ENCODE data around the gene AHCYL2.

GRCh38 chr7:129434675-129435318 lies 210.0 kb downstream of the AHCYL2 start:
- no peak for TF ChIP-seq CTCF (IDR thresholded peaks at IDR 0.05)
- no peak for TF ChIP-seq EP300 (IDR thresholded peaks at IDR 0.05)

Data from ovary (tissue), 3 donors.